ENCODE data around the gene ACVR1.
"Not testable (repeated sequence)": the region's sequence is repeated elsewhere in the genome, so short reads cannot be mapped to it uniquely, and the experiment has no call there.

ACVR1 gene

GRCh38 chr2:157894694-157895435, 18.7 kb upstream of the ACVR1 start:
- DNase-seq (ENCODE audit: low spot score) = no peak

GRCh38 chr2:157893611-157894010, 17.5 kb upstream of the ACVR1 start:
- DNase-seq (ENCODE audit: low spot score) = no peak

- no peak for DNase-seq (ENCODE audit: low spot score)
These were observed 15.5 kb upstream of the ACVR1 start for GRCh38 chr2:157891643-157892041.

- DNase-seq (ENCODE audit: low spot score) = no peak
These were observed 15.0 kb upstream of the ACVR1 start for GRCh38 chr2:157890969-157891642.

GRCh38 chr2:157887946-157888345, 11.8 kb upstream of the ACVR1 start:
- no peak for DNase-seq (ENCODE audit: low spot score)

- not testable (repeated sequence) for DNase-seq (ENCODE audit: low spot score)
These were observed 8.4 kb upstream of the ACVR1 start for GRCh38 chr2:157884533-157884932.

- DNase-seq (ENCODE audit: low spot score) = no peak
These were observed 4.8 kb upstream of the ACVR1 start for GRCh38 chr2:157880927-157881326.

- DNase-seq (ENCODE audit: low spot score) = no peak
These were observed 1.8 kb upstream of the ACVR1 start for GRCh38 chr2:157877761-157878400.

GRCh38 chr2:157876786-157877138, 632 bp upstream of the ACVR1 start:
- no peak for DNase-seq (ENCODE audit: low spot score)

- no peak for DNase-seq (ENCODE audit: low spot score)
These were observed 477 bp downstream of the ACVR1 start for GRCh38 chr2:157875641-157876065.

GRCh38 chr2:157874997-157875640, 1.0 kb downstream of the ACVR1 start:
- DNase-seq (ENCODE audit: low spot score) = peak; percentile 81

GRCh38 chr2:157874348-157874747, 1.8 kb downstream of the ACVR1 start:
- DNase-seq (ENCODE audit: low spot score) = no peak

GRCh38 chr2:157872791-157873190, 3.3 kb downstream of the ACVR1 start:
- no peak for DNase-seq (ENCODE audit: low spot score)

GRCh38 chr2:157871415-157871814, 4.7 kb downstream of the ACVR1 start:
- DNase-seq (ENCODE audit: low spot score) = no peak

- no peak for DNase-seq (ENCODE audit: low spot score)
These were observed 7.1 kb downstream of the ACVR1 start for GRCh38 chr2:157868993-157869392.

- DNase-seq (ENCODE audit: low spot score) = no peak
These were observed 8.4 kb downstream of the ACVR1 start for GRCh38 chr2:157867703-157868102.

GRCh38 chr2:157866666-157867642, 9.2 kb downstream of the ACVR1 start:
- DNase-seq (ENCODE audit: low spot score) = no peak

GRCh38 chr2:157866202-157866601, 9.9 kb downstream of the ACVR1 start:
- DNase-seq (ENCODE audit: low spot score) = no peak

GRCh38 chr2:157864857-157865430, 11.2 kb downstream of the ACVR1 start:
- DNase-seq (ENCODE audit: low spot score) = no peak

GRCh38 chr2:157858846-157859245, 17.3 kb downstream of the ACVR1 start:
- no peak for DNase-seq (ENCODE audit: low spot score)

GRCh38 chr2:157857881-157858280, 18.2 kb downstream of the ACVR1 start:
- no peak for DNase-seq (ENCODE audit: low spot score)

Measured in RKO (cell line).